Fibroblast of skin of abdomen (primary cell): ENCODE measurements around the gene HOXB8.

ENCODE experiments used
- DNase-seq: peaks from one replicate; pipeline ENCODE4 v3.0.0-alpha.2; 2013

HOXB8 gene

GRCh38 chr17:48583708-48584222 is 31.3 kb downstream of the HOXB8 start:
- DNase-seq: no peak

- DNase-seq: no peak
Measured at GRCh38 chr17:48582750-48583069, 32.4 kb downstream of the HOXB8 start.

- peak; percentile 72 for DNase-seq
Measured at GRCh38 chr17:48579760-48580554, 35.1 kb downstream of the HOXB8 start.

- DNase-seq: no peak
Measured at GRCh38 chr17:48579471-48579759, 35.7 kb downstream of the HOXB8 start.

DNA sequence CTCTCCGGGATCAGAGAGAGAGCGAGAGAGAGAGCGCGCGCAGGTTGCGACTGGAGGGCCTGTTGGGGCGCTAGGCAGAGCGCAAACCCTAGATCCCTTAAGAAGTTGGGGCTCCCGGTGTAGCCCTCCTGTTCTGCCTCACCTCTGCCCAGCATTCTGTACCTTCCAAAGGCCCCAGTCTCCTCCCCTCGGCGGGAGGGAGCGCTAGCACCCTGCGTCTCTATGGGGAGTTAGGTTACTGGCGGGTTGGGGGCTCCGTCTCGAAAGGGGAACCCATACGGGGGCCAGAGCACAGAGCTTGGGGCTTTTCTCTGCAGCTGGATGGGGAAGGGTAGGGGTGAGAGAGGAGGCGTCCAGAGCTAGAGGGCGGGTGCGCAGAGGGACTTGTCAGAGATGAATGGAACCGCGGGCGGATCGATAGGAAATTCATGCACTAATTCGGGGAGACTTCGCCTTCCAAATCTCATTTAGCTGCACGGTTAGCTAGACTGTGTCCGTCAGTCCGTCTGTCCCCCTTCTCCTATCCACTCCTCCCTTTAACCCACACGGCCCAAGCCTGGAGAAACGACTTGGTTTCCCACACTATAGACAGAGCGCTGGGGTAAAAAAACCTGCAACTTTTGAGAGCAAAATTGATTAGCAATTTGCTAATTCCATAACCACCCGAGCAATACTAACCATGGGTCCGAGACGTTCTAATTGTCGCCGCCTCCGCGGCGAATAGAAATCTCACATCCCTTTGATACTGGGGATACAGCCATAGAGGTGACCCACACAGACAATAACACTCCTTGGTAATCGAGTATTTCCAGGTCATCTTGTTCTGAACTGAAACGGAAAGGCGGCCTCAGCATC is 36.2 kb downstream of the HOXB8 start:
- no peak for DNase-seq

DNA sequence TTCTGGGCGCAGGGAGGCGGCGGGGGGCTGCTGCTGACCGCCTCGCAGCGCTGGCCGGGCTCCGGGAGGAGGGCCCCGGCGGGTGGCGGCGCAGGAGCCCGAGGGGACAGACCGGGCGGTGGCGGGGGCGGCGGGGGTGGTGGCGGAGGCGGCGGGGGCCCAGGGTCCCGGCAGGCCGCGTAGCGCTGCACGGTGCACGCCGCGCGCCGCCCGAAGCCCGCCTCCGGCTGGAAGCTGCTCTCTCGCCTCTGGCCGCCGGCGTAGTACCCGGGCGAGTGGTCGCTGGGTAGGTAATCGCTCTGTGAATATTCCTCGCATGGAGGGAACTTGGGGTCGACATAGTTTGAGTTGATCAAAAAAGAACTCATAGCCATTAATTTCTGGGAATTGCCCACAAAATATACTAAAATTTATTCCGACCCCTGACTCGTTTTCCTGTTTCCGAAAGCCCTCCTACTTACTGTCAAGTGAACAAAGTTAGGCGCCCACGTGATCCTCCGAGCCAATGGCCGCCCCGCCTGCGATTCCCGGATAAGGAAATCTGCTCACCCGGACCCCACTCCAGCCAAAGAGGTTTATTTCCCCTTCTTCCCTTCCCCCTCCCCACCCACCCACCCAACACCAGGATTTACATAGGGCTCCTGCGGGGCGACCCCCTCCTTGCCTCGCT is 37.0 kb downstream of the HOXB8 start, which contains the start of gene HOXB4:
Gene HOXB4, minus strand, starts transcription at position 405 of the 670 bp plus-strand sequence. Its CDS starts 31 bp downstream, at position 374.
- peak; percentile 86 for DNase-seq

DNA sequence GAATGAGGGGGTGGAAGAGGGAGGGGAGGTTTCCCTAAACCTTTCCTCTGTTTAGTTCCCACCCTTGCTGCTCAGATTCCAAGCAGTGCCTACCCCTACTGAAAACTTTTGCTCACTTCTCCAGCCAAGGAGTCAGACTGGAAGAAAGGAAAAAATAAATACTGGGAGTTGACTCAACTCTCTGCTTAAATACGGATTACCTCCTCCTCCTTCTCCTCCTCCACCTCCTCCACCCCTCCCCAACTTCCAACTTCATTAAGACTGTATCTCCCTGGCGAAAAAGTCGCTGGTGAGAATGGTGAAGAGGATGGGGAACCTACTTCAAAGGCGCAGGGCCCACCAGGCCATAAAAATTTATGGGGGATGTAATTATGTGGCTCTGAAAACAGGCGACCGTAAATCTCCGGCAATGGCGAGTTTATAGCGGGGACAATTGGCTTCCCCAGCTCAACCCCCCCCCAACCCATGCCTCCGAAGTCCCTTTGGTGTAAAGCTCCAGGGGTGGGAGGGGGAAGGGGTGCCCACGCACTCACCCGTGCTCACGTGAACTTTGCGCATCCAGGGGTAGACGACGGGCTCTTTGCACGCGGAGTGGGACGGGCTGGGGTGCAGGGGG is 37.7 kb downstream of the HOXB8 start:
- DNase-seq: peak; percentile 77

- peak; percentile 74 for DNase-seq
Measured at GRCh38 chr17:48576479-48577309, 38.4 kb downstream of the HOXB8 start.

GRCh38 chr17:48575673-48576478 is 39.2 kb downstream of the HOXB8 start:
- DNase-seq: no peak

DNA sequence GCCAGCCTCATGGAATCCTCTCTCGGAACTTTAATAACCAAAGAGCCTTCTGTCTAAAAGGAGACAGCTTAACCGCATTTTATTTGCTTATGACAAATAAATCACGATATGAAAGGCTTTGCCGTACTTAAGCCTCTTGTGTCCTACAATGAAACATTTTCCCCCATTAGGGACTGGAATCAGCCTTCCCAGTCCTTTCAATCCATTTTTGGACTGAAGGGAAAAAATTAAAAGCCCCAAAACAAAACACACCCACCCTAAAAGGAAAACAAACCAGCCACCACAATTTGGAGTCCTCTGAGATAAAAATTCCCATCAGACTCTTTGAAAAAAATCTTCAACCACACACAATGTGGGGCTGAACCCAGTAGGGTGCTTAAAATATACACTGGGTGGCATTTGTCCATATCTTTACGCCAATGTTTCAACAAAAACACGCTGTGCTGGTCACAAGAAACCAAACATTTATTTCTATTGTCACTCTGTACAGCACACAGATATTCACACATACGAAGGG is 40.0 kb downstream of the HOXB8 start:
- peak; percentile 90 for DNase-seq

DNA sequence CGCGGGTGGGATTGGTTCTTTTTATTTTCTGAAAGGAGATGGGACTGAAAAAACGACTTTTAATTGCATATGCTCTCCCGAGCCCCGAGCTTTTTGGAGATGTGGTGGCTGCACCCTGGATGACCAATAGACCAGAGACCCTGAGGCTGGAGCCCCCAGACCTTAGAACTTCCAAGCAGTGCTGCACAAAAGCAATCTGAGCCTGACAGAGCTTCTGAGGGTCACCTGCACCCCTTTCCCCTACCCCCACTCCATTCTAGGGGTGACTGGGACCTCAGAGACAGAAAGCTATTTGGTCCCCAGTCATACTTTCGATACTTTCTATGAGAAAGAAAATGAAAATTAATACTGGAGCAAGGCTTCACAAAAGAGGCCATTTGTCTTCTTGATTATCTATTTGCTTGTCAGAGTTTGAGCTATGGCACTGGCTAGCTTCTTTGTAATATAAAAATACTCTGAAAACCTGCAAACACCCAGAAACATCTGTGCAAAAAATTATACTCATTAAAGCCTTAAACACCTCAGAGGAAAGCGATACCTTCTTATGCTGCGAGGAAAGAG is 40.5 kb downstream of the HOXB8 start:
- no peak for DNase-seq

- peak; percentile 41 for DNase-seq
Measured at GRCh38 chr17:48571826-48572417, 43.2 kb downstream of the HOXB8 start.

DNA sequence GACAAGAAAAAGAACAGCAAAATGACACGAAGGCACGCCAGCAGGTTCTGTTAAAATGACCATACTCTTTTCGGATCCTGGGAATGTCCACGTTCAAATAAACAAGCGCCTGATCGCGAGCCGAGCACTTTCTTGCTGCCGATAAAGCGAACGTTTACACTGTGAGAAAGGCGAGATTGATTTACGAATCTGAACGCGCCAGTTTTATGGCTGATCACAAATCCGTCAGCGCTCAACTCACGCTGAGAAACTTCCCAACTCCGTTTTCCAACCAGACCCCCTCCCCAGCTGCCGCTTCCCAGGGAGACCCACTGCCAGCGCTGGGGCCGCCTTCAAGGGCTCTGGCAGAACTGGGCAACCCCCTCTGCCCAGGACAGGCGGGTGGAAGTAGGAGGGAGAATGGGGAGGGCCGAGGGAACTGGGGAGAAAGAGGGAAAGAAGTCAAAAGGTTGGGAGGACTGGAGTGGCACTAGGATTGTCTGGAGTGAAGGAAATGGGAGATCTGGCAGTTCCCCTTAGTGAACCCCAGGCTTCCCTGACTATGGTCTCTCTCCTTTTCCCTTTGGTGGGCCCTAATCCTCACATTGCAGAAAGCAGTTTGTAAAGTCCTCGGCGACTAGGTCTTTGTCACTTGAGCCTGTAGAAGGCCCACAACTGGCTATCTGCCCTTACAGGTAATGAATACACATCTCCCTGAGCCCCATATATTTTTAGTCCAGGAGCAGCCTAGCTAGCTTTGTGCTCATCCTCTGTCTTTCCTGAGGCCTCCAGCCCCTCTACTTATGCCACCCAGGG is 43.9 kb downstream of the HOXB8 start:
- peak; percentile 62 for DNase-seq

GRCh38 chr17:48570325-48571023 is 44.6 kb downstream of the HOXB8 start:
- DNase-seq: peak; percentile 62

DNA sequence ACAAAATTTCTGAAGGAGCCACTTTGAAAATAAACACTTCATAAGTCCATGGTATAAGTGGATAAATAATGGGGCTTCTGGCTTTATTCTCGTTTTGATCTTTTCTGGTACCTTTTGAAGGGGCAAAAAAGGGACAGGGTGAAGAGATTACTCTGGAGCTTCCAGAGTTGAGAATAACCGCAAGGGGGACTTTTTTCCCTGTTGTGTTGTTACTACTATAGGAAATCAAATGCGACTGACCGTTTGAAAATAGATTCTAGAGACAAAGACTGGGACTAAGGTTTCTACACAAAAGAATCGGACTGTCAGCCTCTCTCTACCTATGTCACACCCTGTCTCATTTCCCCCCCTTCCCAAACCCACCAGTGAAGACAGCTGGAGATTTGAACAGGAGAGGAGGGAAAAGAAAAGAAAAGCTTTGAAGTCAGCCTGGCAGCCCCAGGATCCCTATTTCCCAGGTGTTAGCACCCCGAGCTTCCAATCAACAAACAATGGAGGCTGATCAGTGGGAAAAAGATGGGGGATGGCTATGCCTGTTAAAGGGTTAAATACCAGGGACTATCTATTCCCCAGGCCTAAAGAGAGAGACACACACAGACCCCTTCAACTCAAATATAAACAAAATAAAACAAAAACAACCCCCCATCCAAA is 45.3 kb downstream of the HOXB8 start:
- no peak for DNase-seq

DNA sequence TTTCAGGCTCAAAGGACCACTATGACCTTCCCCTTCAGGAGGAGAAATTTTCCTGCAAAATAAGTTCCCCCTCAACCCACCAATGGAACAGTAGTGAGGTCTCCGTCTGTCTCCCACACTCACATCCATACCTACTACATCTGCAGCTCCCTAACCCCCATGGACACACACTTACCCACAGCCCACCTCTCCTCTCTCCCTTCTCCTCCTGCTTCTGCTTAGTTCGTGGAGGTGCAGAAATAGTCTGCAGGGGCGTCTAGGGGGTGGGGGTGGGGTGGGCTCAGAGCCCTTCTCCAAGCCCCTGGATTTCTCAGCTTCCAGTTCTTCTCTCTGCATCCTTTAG is 45.9 kb downstream of the HOXB8 start:
- DNase-seq: no peak

DNA sequence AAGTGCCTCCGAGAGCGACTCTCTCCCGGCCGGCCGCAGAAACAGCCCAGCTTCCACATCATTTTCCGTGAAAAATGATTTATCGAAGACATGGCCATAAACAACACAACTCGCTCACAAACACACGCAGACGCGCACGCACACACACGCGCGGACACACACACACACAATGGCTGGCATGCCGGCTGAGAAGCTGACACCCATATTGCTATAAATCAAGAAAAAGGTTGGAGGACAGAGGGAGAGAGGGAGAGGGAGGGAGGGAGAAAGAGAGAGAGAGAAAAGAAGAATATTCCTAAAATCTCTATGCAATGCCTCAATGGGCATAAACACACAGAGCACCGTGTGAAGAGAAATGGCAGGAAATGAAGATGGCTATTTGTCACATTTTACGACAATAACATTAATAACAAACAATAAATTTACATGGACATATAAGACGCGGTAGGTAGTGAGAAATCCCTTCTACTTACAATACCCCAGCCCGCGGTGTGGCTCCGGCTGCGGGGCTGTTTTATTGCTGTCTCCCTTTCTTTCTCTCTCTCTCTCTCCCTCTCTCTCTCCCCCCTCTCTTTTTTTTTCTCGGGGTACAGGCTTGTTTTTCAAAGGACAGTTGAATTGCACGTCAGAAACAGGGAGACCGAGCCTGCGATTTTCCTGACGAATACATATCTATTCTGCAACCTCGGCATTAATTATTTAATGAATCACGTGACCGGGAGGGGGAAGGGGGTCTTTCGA is 46.4 kb downstream of the HOXB8 start:
- DNase-seq: peak; percentile 77
